Tibial artery (tissue), 4 donors: Measurements from ENCODE around the gene CAVIN4.

ENCODE experiments used
- DNase-seq, 2 donors: peaks; one replicate each; pipeline ENCODE4 v3.0.0-alpha.2; 2019
- H3K27ac ChIP-seq, 2 donors: fragments of 200-600 bp; sonication (generic) in 1 of 2; 1 replicate in 1 of 2; 2 replicates in 1 of 2; pipeline ENCODE4 v1.5.1; 2018 to 2019; ENCODE audit warnings: mild to moderate bottlenecking in 1 of 2
- H3K27me3 ChIP-seq, 2 donors: fragments of 200-600 bp; sonication (generic) in 1 of 2; one replicate each; pipeline versions ENCODE4 v1.5.1 to v1.6.0; 2016 to 2019
- H3K36me3 ChIP-seq, 3 donors: fragments of 200-600 bp; sonication (generic) in 2 of 3; one replicate each; pipeline ENCODE4 v1.5.1; 2016 to 2019; ENCODE audit warnings: mild to moderate bottlenecking in 2 of 3
- H3K4me1 ChIP-seq, 4 donors: fragments of 200-600 bp; sonication (generic) in 2 of 4; 1 replicate in 3 of 4; 2 replicates in 1 of 4; pipeline ENCODE4 v1.5.1; 2016 to 2019
- H3K4me3 ChIP-seq, 2 donors: fragments of 200-600 bp; sonication (generic) in 1 of 2; 1 replicate in 1 of 2; 2 replicates in 1 of 2; pipeline ENCODE4 v1.5.1; 2018 to 2019; ENCODE audit warnings: mild to moderate bottlenecking in 2 of 2
- H3K9me3 ChIP-seq, 3 donors: fragments of 200-600 bp; sonication (generic) in 1 of 3; one replicate each; pipeline ENCODE4 v1.5.1; 2016 to 2019
- intact Hi-C: fragments of 100-400 bp; cut with DNase I; formaldehyde crosslinking; loops from one replicate; pipeline ENCODE4 v1.15.0; 2023; ENCODE audit warnings: low total_unique reads
- TF ChIP-seq, protein P1 (sequence below), 2 experiments: fragments of 200-600 bp in 1 of 2; fragments of 450-650 bp in 1 of 2; IDR thresholded peaks; one replicate each; pipeline ENCODE4 v1.5.1; 2017 to 2019; ENCODE audit warnings: antibody characterized with exemption in 2 of 2, mild to moderate bottlenecking in 1 of 2, moderate library complexity in 1 of 2

CAVIN4 gene

DNA sequence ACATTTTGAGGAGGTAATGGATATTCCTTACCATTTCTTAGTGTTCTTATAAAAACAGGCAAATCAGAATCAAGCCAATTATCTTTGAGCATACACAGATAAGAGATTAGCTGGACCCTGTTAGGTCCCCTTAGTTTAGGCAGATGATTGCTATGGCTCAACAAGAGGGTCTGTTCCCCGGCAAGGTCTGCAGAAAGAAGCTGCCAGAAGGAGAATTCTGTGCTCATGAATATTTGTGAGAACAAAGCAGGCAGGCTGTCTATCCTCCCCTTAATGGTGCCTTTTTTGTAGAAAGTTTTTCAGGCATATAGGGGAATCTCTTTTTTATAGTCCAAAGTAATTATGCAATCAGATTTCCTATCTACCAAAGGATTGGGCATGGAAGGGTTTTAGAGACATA is 27.5 kb downstream of the CAVIN4 start:
- H3K27ac ChIP-seq = no peak overlapping the region
- DNase-seq = no peak
- H3K4me1 ChIP-seq = no peaks in the 10 kb centered on the region
- no peaks in the 10 kb centered on the region for H3K36me3 ChIP-seq
- H3K9me3 ChIP-seq = no peaks in the 10 kb centered on the region
- TF ChIP-seq, protein P1, sequence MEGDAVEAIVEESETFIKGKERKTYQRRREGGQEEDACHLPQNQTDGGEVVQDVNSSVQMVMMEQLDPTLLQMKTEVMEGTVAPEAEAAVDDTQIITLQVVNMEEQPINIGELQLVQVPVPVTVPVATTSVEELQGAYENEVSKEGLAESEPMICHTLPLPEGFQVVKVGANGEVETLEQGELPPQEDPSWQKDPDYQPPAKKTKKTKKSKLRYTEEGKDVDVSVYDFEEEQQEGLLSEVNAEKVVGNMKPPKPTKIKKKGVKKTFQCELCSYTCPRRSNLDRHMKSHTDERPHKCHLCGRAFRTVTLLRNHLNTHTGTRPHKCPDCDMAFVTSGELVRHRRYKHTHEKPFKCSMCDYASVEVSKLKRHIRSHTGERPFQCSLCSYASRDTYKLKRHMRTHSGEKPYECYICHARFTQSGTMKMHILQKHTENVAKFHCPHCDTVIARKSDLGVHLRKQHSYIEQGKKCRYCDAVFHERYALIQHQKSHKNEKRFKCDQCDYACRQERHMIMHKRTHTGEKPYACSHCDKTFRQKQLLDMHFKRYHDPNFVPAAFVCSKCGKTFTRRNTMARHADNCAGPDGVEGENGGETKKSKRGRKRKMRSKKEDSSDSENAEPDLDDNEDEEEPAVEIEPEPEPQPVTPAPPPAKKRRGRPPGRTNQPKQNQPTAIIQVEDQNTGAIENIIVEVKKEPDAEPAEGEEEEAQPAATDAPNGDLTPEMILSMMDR (IDR thresholded peaks at IDR 0.05) = no peak
- H3K27me3 ChIP-seq = no peaks in the 10 kb centered on the region
- no peak overlapping the region for H3K4me3 ChIP-seq
- intact Hi-C loops = no loop called here

DNA sequence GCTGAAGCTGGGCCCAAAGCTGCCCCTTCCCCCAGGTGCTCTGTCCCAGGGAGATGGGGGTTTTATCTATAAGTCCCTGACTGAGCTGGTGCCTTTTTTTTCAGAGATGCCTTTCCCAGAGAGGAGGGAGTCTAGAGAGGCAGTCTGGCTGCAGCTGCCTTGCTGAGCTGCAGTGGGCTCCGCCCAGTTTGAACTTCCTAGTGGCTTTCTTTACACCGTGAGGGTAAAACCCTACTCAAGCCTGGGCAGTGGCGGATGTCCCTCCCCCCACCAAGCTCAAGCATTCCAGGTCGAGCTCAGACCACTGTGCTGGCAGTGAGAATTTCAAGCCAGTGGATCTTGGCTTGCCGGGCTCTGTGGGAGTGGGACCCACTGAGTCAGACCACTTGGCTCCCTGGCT is 41.3 kb downstream of the CAVIN4 start:
- TF ChIP-seq, protein P1 (IDR thresholded peaks at IDR 0.05) = no peak
- intact Hi-C loops = no loop called here
- Histone ChIP-seq H3K36me3 (no peaks in the 10 kb centered on the region), H3K4me3 (no peak overlapping the region), H3K27me3 (no peaks in the 10 kb centered on the region), H3K4me1 (no peaks in the 10 kb centered on the region), H3K9me3 (peaks cover 0 to 11% (median 11%) of the 10 kb centered on the region in 3 donors), H3K27ac (no peak overlapping the region)
- no peak for DNase-seq

DNA sequence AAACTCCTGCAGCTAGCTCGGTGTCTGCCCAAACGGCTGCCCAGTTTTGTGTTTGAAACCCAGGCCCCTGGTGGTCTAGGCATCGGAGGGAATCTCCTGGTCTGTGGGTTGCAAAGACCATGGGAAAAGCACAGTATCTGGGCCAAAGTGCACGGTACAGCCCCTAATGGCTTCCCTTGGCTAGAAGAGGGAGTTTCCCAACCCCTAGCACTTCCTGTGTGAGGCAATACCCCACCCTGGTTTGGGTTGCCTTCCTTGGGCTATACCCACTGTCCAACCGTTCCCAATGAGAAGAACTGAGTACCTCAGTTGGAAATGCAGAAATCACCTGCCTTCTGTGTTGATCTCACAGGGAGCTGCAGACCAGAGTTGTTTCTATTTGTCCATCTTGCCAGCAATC is 41.8 kb downstream of the CAVIN4 start:
- Histone ChIP-seq H3K4me3 (no peak overlapping the region), H3K36me3 (no peaks in the 10 kb centered on the region), H3K4me1 (no peaks in the 10 kb centered on the region), H3K27me3 (no peaks in the 10 kb centered on the region), H3K27ac (no peak overlapping the region), H3K9me3 (peaks cover 0 to 11% (median 11%) of the 10 kb centered on the region in 3 donors)
- TF ChIP-seq, protein P1 (IDR thresholded peaks at IDR 0.05) = no peak
- intact Hi-C loops = no loop called here
- DNase-seq = no peak

DNA sequence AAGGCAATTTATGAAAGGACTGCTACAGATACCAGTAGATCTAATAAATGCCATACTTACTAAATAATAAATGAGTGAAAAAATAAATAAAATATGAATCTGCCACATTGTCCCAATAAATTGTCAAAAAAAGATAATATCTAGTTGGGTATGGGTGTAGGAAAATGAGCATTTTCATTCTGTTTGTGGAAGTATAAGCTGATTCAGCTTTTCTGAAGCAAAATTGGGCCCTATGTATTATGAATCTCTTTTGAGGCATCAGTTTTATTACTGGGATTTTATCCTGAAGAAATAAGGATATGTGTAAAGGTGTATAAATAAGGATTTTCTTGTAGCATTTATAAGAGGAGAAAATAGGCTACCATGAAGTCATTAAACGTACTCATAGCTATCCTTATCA is 46.1 kb downstream of the CAVIN4 start:
- Histone ChIP-seq H3K27ac (no peak overlapping the region), H3K27me3 (no peaks in the 10 kb centered on the region), H3K4me1 (no peaks in the 10 kb centered on the region), H3K4me3 (no peak overlapping the region), H3K36me3 (no peaks in the 10 kb centered on the region), H3K9me3 (peaks cover 0 to 3% (median 0%) of the 10 kb centered on the region in 3 donors)
- intact Hi-C loops = no loop called here
- DNase-seq = no peak
- TF ChIP-seq, protein P1 (IDR thresholded peaks at IDR 0.05) = no peak

DNA sequence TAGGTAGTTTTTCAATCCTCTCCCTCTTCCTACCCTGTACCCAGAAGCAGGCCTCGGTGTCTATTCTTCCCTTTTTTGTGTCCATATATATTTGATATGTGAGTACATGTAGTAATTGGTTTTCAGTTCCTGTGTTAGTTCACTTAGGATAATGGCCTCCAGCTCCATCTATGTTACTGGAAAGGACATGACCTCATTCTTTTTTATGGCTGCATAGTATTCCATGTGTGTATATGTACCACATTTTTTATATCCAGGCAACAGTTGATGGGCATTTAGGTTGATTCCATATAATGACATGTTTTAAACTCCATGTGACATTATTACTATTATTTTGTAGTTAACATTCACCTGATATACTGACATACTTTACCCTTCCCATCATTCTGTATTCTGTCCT is 49.1 kb downstream of the CAVIN4 start:
- TF ChIP-seq, protein P1 (IDR thresholded peaks at IDR 0.05) = no peak
- Histone ChIP-seq H3K27me3 (no peaks in the 10 kb centered on the region), H3K27ac (no peak overlapping the region), H3K9me3 (no peaks in the 10 kb centered on the region), H3K4me1 (no peaks in the 10 kb centered on the region), H3K36me3 (no peaks in the 10 kb centered on the region), H3K4me3 (no peak overlapping the region)
- intact Hi-C loops = no loop called here
- no peak for DNase-seq

DNA sequence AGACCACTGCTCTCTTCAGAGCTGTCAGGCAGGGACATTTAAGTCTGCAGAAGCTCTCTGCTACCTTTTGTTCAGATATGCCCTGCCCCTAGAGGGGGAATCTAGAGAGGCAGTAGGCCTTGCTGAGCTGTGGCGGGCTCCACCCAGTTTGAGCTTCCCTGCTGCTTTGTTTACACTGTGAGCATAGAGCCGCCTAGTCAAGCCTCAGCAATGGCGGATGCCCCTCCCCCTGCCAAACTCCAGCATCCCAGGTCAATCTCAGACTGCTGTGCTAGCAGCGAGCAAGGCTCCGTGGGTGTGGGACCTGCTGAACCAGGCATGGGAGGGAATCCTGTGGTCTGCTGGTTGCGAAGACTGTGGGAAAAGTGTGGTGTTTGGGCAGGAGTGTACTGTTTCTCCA is 59.9 kb downstream of the CAVIN4 start:
- DNase-seq = no peak
- H3K36me3 ChIP-seq = no peaks in the 10 kb centered on the region
- H3K27me3 ChIP-seq = no peaks in the 10 kb centered on the region
- no peak overlapping the region for H3K4me3 ChIP-seq
- H3K4me1 ChIP-seq = no peaks in the 10 kb centered on the region
- intact Hi-C loops = no loop called here
- no peak overlapping the region for H3K27ac ChIP-seq
- TF ChIP-seq, protein P1 (IDR thresholded peaks at IDR 0.05) = no peak
- H3K9me3 ChIP-seq = no peaks in the 10 kb centered on the region
